Duodenal mucosa (tissue), 2 donors: ENCODE results near the gene TUB.

Experiments
- H3K27ac ChIP-seq: one replicate; pipeline ENCODE4 v1.7.0; 2013; ENCODE audit warnings: low read depth, low read length
- H3K27me3 ChIP-seq, 2 donors: one replicate each; pipeline ENCODE4 v1.7.0; 2013; ENCODE audit warnings: low read length in 2 of 2, control low read depth in 1 of 2; ENCODE audit not compliant: insufficient read depth in 2 of 2, control insufficient read depth in 1 of 2
- H3K36me3 ChIP-seq, 2 donors: one replicate each; pipeline ENCODE4 v1.7.0; 2013; ENCODE audit warnings: low read length in 2 of 2, control low read depth in 1 of 2; ENCODE audit not compliant: insufficient read depth in 2 of 2, control insufficient read depth in 1 of 2
- H3K4me1 ChIP-seq, 2 donors: one replicate each; pipeline ENCODE4 v1.7.0; 2013; ENCODE audit warnings: low read length in 2 of 2, control low read depth in 1 of 2; ENCODE audit not compliant: insufficient read depth in 2 of 2, control insufficient read depth in 1 of 2
- H3K4me3 ChIP-seq, 2 donors: one replicate each; pipeline ENCODE4 v1.7.0; 2013; ENCODE audit warnings: low read length in 2 of 2, low read depth in 1 of 2
- H3K9ac ChIP-seq, 2 donors: one replicate each; pipeline ENCODE4 v1.7.0; 2013; ENCODE audit warnings: low read length in 2 of 2, low read depth in 1 of 2
- H3K9me3 ChIP-seq, 2 donors: one replicate each; pipeline ENCODE4 v1.7.0; 2013; ENCODE audit warnings: low read length in 2 of 2, control low read depth in 1 of 2; ENCODE audit not compliant: control insufficient read depth in 1 of 2

Gene TUB

DNA sequence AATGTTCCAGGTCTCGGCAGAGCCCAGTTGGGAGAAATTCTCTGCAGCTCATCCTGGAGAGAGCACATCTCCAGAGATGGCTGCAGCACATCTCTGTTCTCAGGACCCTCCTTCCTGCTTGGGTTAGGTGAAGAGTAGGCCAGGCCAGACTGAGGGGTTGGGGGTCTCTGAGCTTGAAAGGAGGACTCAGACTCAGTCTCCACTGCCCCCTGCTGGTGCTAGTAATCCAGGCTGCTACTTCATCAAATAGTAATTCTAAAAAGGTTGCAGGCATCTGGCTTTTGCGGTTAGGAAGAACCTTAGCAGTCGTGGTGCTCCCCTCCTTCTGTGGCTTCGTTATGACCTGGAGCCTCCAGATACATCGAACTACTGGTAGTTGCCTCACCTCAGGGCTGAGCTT lies 9.7 kb downstream of the TUB start:
- H3K27me3 ChIP-seq: no peaks in the 10 kb centered on the region
- peaks cover 8 to 17% of the 10 kb centered on the region in 2 donors for H3K4me1 ChIP-seq
- no peaks in the 10 kb centered on the region for H3K36me3 ChIP-seq
- H3K27ac ChIP-seq: no peak overlapping the region
- no peaks in the 10 kb centered on the region for H3K9me3 ChIP-seq
- H3K9ac ChIP-seq: no peak overlapping the region
- no peak overlapping the region for H3K4me3 ChIP-seq

DNA sequence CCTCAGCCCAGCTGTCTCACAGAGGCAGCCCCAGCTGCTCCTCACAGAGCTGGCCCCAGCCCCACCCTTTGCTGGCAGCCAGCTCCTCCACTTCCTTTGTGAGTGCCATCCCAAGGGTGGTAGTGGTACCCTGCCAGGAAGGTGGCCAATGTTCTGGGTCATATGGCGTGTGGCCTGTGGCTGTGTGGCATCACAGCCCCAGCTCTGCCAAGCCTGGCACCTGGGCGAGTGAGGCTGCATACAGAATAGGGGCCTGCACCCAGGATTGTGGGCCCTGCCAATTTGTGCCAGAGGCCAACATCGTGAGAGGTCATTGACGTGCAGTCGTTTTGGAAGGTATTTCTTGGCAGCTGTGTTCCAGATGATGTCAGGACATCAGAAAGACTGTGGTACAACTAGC lies 10.7 kb downstream of the TUB start:
- H3K9me3 ChIP-seq: no peaks in the 10 kb centered on the region
- no peak overlapping the region for H3K9ac ChIP-seq
- no peak overlapping the region for H3K4me3 ChIP-seq
- no peaks in the 10 kb centered on the region for H3K27me3 ChIP-seq
- no peak overlapping the region for H3K27ac ChIP-seq
- H3K36me3 ChIP-seq: no peaks in the 10 kb centered on the region
- peaks cover 8 to 17% of the 10 kb centered on the region in 2 donors for H3K4me1 ChIP-seq

DNA sequence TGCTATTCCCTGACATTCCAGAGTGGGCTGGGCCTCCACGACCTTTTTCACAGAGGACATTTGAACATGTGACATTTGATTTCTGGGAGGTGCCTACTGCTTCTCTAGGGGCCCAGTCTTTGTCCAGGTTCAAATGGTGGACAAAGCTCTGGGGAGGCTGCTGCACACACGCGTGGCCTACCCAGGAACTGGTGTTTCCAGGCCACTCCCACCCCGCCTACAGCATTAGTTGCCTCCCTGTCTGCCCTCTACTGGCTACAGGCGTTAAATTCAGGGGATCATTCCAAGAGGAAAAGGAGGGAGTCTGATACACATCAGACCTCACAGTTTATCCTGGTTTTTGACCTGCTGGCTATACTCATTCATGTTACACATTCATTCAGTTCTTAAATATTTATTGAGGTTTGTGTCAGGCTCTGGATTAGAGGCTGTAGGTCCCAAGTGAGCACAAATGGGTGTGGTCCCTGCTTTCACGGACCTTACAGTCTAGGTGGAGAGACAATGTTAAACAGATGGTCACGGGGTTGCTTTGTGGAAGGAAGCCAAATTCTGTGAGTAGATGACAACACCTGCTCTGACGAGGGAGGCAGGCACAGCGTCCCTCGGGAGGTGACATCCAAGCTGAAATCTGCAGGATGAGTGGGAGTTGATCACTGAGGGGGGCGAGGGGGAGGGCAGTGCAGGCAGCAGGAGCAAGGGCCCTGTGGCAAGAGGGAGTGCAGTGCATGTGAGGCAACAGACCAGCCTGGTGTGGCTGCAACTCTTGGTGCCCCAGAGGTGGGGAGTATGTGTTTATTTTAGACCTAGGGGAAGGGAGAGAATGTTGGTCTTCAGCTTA lies 11.8 kb downstream of the TUB start:
- H3K27ac ChIP-seq: no peak overlapping the region
- H3K9ac ChIP-seq: no peak overlapping the region
- H3K36me3 ChIP-seq: no peaks in the 10 kb centered on the region
- no peaks in the 10 kb centered on the region for H3K27me3 ChIP-seq
- H3K9me3 ChIP-seq: no peaks in the 10 kb centered on the region
- no peak overlapping the region for H3K4me3 ChIP-seq
- peaks cover 8 to 17% of the 10 kb centered on the region in 2 donors for H3K4me1 ChIP-seq

- no peaks in the 10 kb centered on the region for H3K27me3 ChIP-seq
- no peaks in the 10 kb centered on the region for H3K9me3 ChIP-seq
- H3K4me3 ChIP-seq: no peak overlapping the region
- peaks cover 8 to 17% of the 10 kb centered on the region in 2 donors for H3K4me1 ChIP-seq
- H3K36me3 ChIP-seq: no peaks in the 10 kb centered on the region
- no peak overlapping the region for H3K27ac ChIP-seq
- no peak overlapping the region for H3K9ac ChIP-seq
Observed at GRCh38 chr11:8093931-8094575, 13.0 kb downstream of the TUB start.

- no peak overlapping the region for H3K27ac ChIP-seq
- H3K9ac ChIP-seq: no peak overlapping the region
- H3K4me1 ChIP-seq: peaks cover 8 to 17% of the 10 kb centered on the region in 2 donors
- H3K27me3 ChIP-seq: no peaks in the 10 kb centered on the region
- H3K4me3 ChIP-seq: no peak overlapping the region
- no peaks in the 10 kb centered on the region for H3K36me3 ChIP-seq
- no peaks in the 10 kb centered on the region for H3K9me3 ChIP-seq
Observed at GRCh38 chr11:8094656-8095055, 13.6 kb downstream of the TUB start.

- Histone ChIP-seq H3K9ac (no peak overlapping the region), H3K27me3 (no peaks in the 10 kb centered on the region), H3K9me3 (no peaks in the 10 kb centered on the region), H3K4me3 (no peak overlapping the region), H3K27ac (no peak overlapping the region), H3K4me1 (peaks cover 8 to 17% of the 10 kb centered on the region in 2 donors), H3K36me3 (no peaks in the 10 kb centered on the region)
Observed at GRCh38 chr11:8095371-8095770, 14.4 kb downstream of the TUB start.

DNA sequence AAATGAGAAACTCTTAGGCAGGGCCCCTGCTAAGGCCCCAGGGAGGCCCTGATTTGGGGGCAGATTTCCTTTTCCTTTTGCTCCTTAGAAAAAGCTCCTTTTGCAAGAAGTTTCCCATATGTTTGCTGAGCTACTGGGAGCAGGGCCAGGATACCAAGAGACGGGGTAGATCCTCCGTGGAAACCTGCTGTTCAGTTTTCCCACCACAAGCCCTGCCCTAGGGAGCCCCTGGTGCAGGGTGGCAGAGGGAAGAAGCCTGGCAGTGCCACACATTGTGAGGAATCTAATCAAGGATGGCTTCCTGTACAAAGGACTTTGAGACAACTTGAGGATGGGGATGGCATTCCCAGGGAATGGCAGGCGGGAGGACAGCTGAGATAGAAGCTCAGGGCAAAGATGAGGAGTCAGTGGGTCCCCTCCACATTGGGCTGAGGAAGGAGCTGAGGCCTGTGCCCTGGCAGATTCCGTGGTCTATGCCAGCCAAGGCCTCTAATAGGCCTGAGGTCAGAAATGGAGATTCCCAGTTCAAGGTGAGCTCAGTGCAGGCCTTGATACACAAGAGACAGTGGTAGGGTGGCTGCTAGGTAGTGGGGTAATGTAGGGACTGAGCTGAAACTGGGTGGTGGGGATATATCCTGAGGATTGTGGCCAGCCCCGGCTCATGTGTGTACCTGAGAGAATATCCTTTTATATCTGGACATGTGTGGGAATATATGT lies 15.0 kb downstream of the TUB start:
- Histone ChIP-seq H3K4me3 (no peak overlapping the region), H3K9me3 (no peaks in the 10 kb centered on the region), H3K4me1 (peaks cover 8 to 17% of the 10 kb centered on the region in 2 donors), H3K9ac (no peak overlapping the region), H3K36me3 (peaks cover 0 to 1% of the 10 kb centered on the region in 2 donors), H3K27me3 (no peaks in the 10 kb centered on the region), H3K27ac (no peak overlapping the region)

DNA sequence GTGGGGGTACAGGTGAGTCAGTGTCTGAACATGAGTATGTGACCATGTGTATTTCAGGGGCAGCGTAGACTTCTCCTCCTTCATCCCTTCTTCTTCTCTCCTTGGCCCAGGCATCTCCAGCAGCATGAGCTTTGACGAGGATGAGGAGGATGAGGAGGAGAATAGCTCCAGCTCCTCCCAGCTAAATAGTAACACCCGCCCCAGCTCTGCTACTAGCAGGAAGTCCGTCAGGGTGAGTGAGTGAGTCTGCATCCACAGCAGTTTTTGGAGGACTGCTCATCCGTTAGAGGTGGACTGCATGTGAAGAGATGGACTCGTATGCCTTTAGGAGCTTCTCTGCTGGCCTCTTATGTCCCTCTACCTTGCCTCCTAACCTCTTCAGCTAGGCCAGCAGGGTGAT lies 15.6 kb downstream of the TUB start:
- H3K9ac ChIP-seq: no peak overlapping the region
- no peaks in the 10 kb centered on the region for H3K27me3 ChIP-seq
- no peak overlapping the region for H3K27ac ChIP-seq
- peaks cover 8 to 17% of the 10 kb centered on the region in 2 donors for H3K4me1 ChIP-seq
- H3K36me3 ChIP-seq: peaks cover 0 to 6% of the 10 kb centered on the region in 2 donors
- H3K9me3 ChIP-seq: no peaks in the 10 kb centered on the region
- no peak overlapping the region for H3K4me3 ChIP-seq

- H3K36me3 ChIP-seq: peaks cover 0 to 6% of the 10 kb centered on the region in 2 donors
- H3K27me3 ChIP-seq: no peaks in the 10 kb centered on the region
- H3K9ac ChIP-seq: no peak overlapping the region
- H3K27ac ChIP-seq: no peak overlapping the region
- no peak overlapping the region for H3K4me3 ChIP-seq
- H3K4me1 ChIP-seq: peaks cover 8 to 17% of the 10 kb centered on the region in 2 donors
- no peaks in the 10 kb centered on the region for H3K9me3 ChIP-seq
Observed at GRCh38 chr11:8097062-8097461, 16.1 kb downstream of the TUB start.

GRCh38 chr11:8097468-8097867 lies 16.5 kb downstream of the TUB start:
- peaks cover 5 to 17% of the 10 kb centered on the region in 2 donors for H3K4me1 ChIP-seq
- no peaks in the 10 kb centered on the region for H3K27me3 ChIP-seq
- no peak overlapping the region for H3K9ac ChIP-seq
- H3K4me3 ChIP-seq: no peak overlapping the region
- H3K36me3 ChIP-seq: peaks cover 0 to 6% of the 10 kb centered on the region in 2 donors
- H3K27ac ChIP-seq: no peak overlapping the region
- H3K9me3 ChIP-seq: no peaks in the 10 kb centered on the region
